Stimulated activated CD8-positive, alpha-beta memory T cell treated with anti-CD3 and anti-CD28 coated beads, Interleukin-15, amount 100 ng/mL, for 24 hours (primary cell): ENCODE measurements around the gene COLGALT1.

ENCODE experiments used
- DNase-seq: peaks from one replicate; pipeline ENCODE4 v3.0.0-alpha.2; 2020; ENCODE audit warnings: low read depth

Gene COLGALT1

GRCh38 chr19:17624314-17624991, 69.0 kb downstream of the COLGALT1 start:
- no peak for DNase-seq

GRCh38 chr19:17625043-17625442, 69.6 kb downstream of the COLGALT1 start:
- no peak for DNase-seq

GRCh38 chr19:17625980-17626379, 70.5 kb downstream of the COLGALT1 start:
- no peak for DNase-seq

DNA sequence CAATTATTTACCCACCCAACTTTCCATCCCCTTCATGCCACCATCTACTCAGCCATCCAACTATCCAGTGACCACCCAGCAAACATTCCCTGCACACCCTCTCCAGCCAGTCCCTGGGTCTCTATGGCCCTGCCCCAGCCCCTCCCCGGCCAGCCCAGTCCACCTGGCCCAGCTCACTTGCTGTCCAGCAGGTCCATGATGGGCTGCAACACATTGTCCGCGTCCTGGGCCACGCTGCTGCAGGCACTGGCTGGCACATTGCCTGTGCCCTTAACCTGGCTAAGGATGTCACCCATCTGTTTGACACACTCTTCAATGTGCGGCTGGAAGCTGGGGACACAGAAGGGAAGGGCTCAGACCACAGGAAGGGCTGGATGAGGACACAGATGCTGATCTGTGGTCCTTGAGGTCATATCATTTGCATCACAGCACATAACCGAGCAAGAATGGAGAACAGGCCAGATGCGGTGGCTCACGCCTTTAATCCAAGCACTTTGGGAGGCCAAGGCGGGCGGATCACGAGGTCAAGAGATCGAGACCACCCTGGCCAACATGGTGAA, 71.1 kb downstream of the COLGALT1 start:
- DNase-seq = no peak

GRCh38 chr19:17627161-17627560, 71.7 kb downstream of the COLGALT1 start:
- no peak for DNase-seq

- DNase-seq = no peak
Observed at GRCh38 chr19:17627921-17628320, 72.5 kb downstream of the COLGALT1 start.

DNA sequence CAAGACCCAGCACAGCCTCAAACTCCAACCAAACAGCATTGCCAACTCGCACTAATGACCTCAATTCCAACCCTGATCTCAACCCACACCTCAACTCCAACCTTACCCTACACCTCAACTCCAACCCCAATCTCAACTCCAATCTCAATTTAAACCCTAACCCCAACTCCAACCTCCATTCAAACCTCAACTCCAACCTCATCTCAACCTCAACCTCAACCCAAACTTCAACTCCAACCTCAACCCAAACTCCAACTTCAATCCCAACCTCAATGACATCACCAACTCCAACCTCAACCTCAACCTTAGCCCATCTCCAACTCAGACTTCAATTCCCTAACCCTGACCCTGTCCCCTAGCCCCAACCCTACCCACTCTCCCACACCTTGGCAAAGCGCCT, 74.3 kb downstream of the COLGALT1 start:
- no peak for DNase-seq

DNA sequence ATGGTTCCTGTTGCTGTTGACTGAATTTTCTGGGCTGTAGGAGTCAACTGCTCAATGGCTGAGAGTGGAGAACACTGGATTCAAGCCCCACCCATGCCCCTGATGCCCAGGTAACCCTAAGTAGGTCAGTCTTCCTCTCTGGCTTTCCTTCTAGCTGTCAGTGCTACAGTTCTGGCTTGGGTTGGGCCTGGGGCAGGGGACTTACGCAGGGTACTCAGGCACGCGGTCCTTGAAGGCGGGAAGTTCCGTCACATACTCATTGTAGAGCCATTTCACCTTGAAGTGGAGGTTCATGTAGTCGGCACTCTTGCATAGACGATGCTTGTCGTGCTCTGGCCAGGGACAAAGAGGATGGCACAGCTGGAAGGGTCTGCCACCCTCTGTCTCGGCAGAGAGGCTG, 77.1 kb downstream of the COLGALT1 start:
- DNase-seq = no peak
